Lower leg skin (tissue), 4 donors: ENCODE results near the gene SREK1. TPM values are rescaled to one million over a fixed set of nuclear protein-coding genes. Genes with fewer than 3 reads are reported as not detected.

ENCODE experiments used
- DNase-seq, 2 donors: peaks; one replicate each; pipeline ENCODE4 v3.0.0-alpha.2; 2019; ENCODE audit warnings: low spot score in 2 of 2
- H3K4me3 ChIP-seq: fragments of 200-600 bp; sonication (generic); 2 replicates; pipeline ENCODE4 v1.5.1; 2017; ENCODE audit warnings: mild to moderate bottlenecking, low read depth; ENCODE audit not compliant: poor library complexity, severe bottlenecking
- CTCF ChIP-seq, 3 donors: fragments of 450-650 bp; IDR thresholded peaks; one replicate each; pipeline ENCODE4 v1.5.1; 2016; ENCODE audit warnings: antibody characterized with exemption in 3 of 3, mild to moderate bottlenecking in 3 of 3, moderate library complexity in 2 of 3
- POLR2A ChIP-seq, 2 donors: fragments of 450-650 bp; IDR thresholded peaks; one replicate each; pipeline ENCODE4 v1.6.1; 2016 to 2017; ENCODE audit warnings: antibody characterized with exemption in 2 of 2, mild to moderate bottlenecking in 1 of 2, moderate library complexity in 1 of 2
- whole genome bisulfite sequencing, 2 donors: methylation state at CpG; one replicate each; pipeline ENCODE4 v1.1.5; 2018; 5-methylcytosine and 5-hydroxymethylcytosine counted together
- intact Hi-C: fragments of 100-400 bp; cut with DNase I; formaldehyde crosslinking; loops from one replicate; pipeline ENCODE4 v1.15.0; 2023; ENCODE audit warnings: low total_unique reads
- total RNA-seq, 4 donors: library from RNA; depleted of rRNA; stranded (reverse); fragments of >200 nt; gene quantifications; one replicate each; pipeline ENCODE4 v1.1.0, GENCODE V29; 2016

The SREK1 gene
- total RNA-seq, 4 donors from 2014 or later = 33.2 to 86.4 (median 52.7) TPM

- no peak overlapping the region for H3K4me3 ChIP-seq
- WGBS, 2 donors = 59 to 75% methylated on average over 2 of the region's 2 CpGs
- TF ChIP-seq CTCF (IDR thresholded peaks at IDR 0.05) (no peak), POLR2A (IDR thresholded peaks at IDR 0.05) (no peak)
- intact Hi-C loops = loop anchor here (5.0 kb wide), 1 partner anchor 215 kb away; the partner anchor contains the start of gene ERBIN
- no peak for DNase-seq
These were observed 1.7 kb upstream of the SREK1 start for GRCh38 chr5:66142417-66142816.

- peak overlapping the region; percentile 53 for H3K4me3 ChIP-seq
- no peak for TF ChIP-seq CTCF (IDR thresholded peaks at IDR 0.05)
- no peak for TF ChIP-seq POLR2A (IDR thresholded peaks at IDR 0.05)
- intact Hi-C loops = loop anchor here (5.0 kb wide), 1 partner anchor 216 kb away; the partner anchor contains the start of gene ERBIN
- 22 to 23% methylated on average over 16 of the region's 16 CpGs for WGBS, 2 donors
- DNase-seq = no peak
These were observed 527 bp upstream of the SREK1 start for GRCh38 chr5:66143473-66144073.

GRCh38 chr5:66144834-66145390 is 812 bp downstream of the SREK1 start:
- WGBS, 2 donors = 0 to 1% methylated on average over 22 of the region's 22 CpGs
- H3K4me3 ChIP-seq = peak overlapping the region; percentile 53
- TF ChIP-seq POLR2A (IDR thresholded peaks at IDR 0.05) = no peak
- TF ChIP-seq CTCF (IDR thresholded peaks at IDR 0.05) = no peak
- peak in 1 of 2 donors; percentile 94 for DNase-seq
- intact Hi-C loops = loop anchor here (5.0 kb wide), 1 partner anchor 218 kb away; the partner anchor contains the start of gene ERBIN

- intact Hi-C loops = no loop called here
- no peak for DNase-seq
- TF ChIP-seq POLR2A (IDR thresholded peaks at IDR 0.05) = no peak
- no peak for TF ChIP-seq CTCF (IDR thresholded peaks at IDR 0.05)
- 15 to 19% methylated on average over 8 of the region's 8 CpGs for WGBS, 2 donors
- no peak overlapping the region for H3K4me3 ChIP-seq
These were observed 1.6 kb downstream of the SREK1 start for GRCh38 chr5:66145737-66146136.

GRCh38 chr5:66149950-66150349 is 5.8 kb downstream of the SREK1 start:
- H3K4me3 ChIP-seq = no peak overlapping the region
- DNase-seq = no peak
- intact Hi-C loops = no loop called here
- WGBS, 2 donors = 89 to 96% methylated on average over 3 of the region's 3 CpGs
- TF ChIP-seq CTCF (IDR thresholded peaks at IDR 0.05) = no peak
- TF ChIP-seq POLR2A (IDR thresholded peaks at IDR 0.05) = no peak
